ENCODE data around the gene STON1.
A peak's percentile ranks its signal among the peaks of the same experiment; 100 is the strongest.

The STON1 gene

DNA sequence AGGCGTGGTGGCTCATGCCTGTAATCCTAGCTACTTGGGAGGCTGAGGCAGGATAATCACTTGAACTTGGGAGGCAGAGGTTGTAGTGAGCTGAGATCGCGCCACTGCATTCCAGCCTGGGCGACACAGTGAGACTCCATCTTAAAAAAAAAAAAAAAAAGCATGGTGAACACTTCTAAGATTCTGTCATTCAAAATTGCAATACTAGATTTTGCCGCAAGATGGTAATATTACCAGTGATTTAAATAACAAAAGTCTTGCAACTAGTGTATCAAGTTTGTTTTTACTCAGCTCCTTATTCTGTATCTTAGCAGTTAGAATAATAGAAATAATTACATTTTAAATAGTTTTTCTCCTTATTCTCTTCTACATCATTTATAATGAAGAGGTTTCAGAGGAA lies 92.7 kb downstream of the STON1 start:
- DNase-seq: peak; percentile 68

DNA sequence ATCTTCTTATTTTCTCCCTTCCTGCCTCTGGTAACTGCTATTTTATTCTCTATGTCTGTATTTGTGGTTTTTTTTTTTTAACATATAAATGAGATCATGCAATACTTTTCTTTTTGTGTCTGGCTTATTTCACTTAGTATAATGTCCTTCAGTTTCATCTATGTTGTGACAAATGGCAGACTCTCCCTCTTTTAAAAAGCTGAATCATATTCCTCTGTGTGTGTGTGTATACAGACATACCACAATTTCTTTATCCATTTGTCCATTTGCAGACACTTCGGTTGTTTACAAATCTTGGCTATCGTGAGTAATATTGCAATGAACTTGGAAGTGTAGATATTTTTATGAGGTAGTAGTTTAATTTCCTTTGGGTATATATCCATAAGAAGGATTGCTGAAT lies 94.7 kb downstream of the STON1 start:
- DNase-seq: no peak

DNA sequence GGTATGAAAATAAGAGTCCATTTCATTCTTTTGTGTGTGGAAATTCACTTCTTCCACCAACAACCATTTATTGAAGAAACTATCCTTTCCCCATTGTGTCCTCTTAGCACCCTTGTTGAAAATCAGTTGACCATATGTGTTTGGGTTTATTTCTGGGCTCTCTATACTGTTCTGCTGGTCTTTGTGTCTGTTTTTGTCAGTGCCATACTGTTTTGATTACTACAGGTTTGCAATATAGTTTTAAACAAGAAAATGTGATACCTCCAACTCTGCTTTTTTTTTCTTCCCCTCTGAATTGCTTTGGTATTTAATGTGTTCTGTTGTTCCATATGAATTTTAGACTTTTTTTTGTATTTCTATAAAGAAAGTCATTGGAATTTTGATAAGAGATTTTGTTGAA lies 96.1 kb downstream of the STON1 start:
- DNase-seq: no peak

DNA sequence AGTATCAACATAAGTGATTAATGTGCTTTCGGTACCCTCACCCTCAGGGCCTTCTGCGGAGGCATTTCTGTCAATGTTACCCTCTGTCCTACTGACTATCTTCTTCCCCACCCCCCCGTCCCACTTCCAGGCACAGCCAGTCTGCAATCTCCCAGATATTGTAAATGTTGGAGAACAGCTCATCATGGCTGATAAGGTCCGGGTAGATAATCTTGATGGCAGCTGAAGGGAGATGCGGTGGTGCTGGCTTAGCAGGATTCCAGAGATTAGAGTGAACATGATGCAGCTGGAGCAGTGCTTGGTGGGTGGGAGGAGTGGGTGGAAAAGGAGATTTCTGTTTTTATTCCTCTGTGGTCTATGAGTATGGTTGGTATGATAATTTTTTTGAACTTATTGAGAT lies 103.2 kb downstream of the STON1 start:
- no peak for DNase-seq

DNA sequence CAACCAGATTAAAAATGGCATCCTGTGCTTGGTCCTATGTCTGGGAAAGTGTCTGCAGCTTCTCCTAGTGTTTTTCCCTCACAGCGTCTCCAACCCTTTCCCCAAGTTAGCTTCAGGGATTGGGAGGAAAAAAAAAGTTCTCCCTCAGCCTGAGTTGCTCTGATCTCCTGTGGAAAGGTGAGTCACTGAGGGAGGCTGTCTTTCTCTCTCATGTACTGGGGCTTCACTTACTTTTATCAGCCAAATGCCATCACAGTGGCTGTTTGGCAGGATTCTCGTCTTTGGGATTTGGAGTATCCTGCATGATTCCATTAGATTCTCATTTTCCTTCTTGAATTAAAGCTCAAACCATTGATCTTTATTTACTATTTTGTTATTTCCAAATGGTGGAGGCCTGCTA lies 105.8 kb downstream of the STON1 start:
- DNase-seq: no peak

DNA sequence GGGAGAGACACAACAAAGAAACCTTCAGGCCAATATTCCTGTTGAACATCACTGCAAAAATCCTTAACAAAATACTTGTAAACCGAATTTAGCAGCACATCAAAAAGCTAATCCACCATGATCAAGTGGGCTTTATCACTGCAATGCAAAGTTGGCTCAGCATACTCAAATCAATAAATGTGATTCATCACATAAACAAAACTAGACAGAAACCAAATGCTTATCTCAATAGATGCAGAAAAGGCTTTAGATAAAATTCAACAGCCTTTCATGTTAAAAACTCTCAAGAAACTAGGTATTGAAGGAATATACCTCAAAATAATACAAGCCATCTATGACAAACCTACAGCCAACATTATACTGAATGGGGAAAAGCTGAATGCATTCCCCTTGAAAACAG lies 108.3 kb downstream of the STON1 start:
- no peak for DNase-seq
